GM21825 (cell line): ENCODE data around the gene HRK.

Experiments used
- ATAC-seq: cut with Tn5 transposase; IDR thresholded peaks from one replicate; pipeline ENCODE4 v1.9.1; 2021; ENCODE audit warnings: mild to moderate bottlenecking, moderate library complexity; ENCODE audit not compliant: unreplicated experiment

HRK gene

DNA sequence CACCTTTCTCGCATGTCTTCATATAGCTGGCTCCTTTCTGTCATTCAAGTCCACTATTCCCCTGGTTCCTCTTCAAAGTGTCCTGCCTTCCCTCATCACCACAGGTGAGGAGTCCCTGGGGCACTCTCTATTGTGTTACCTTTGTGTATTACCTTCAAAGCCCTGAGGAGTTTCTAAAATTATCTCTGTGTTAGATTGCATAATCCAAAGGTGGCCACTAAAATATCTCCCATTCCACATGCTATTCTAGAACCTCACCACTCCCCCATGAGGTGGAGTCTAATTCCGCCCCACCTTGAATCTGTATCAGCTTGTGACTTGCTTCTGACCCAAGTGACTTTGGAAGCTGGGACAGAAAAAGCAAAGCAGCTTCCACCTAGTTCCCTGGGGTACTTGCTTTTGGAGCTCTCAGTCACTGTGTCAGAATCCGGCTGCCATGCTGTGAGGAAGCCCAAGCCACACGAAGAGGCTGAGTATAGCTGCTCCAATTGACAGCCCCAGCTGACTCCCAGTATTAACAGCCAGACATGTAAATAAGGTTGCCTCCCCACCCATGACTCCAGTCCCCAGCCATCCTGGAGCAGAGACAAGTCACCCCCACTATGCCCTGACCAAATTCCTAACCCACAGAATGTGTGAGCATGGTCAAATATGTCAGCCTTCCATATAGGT lies 6.8 kb downstream of the HRK start:
- no peak for ATAC-seq

DNA sequence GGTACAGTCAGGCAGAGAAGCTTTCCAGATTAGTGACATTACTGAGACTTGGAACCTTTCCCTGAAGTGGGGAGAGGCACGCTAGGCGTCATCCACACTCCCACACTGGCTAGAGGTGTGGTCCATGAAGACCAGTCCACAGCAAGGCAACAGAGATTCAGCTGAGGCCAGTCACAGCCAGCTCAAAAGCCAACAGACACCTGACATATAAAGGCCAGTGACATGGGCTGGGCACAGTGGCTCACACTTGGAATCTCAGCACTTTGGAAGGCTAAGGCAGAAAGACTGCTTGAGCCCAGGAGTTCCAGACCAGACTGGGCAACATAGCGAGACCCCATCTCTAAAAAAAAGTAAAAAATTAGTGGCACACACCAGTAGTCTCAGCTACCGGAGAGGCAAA lies 10.9 kb downstream of the HRK start:
- no peak for ATAC-seq

- no peak for ATAC-seq
Measured at GRCh38 chr12:116867523-116867922, 13.7 kb downstream of the HRK start.

GRCh38 chr12:116864371-116865160 lies 16.7 kb downstream of the HRK start:
- no peak for ATAC-seq

DNA sequence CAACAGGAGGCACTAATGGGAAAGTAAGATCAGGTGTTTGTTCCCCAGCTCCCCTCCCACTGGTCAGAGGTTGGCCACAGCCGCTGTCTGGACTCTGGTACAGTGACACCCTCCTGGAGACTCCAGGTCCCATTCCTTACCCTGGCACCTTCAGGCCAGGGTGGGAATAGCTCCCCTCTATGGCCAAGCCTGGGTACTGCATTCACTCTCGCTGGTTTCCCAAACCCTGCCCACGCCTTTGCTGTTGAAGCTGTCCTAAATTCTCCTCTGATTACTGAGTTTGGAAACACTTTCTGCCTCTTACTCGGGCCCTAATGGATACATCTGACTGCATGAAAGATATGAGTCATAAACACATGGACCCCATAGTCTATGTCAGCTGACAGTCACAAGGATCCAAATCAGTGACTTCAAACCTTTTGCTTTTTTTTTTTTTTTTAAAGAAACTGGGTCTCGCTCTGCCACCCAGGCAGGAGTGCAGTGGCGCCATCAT lies 17.9 kb downstream of the HRK start:
- no peak for ATAC-seq

- no peak for ATAC-seq
Measured at GRCh38 chr12:116862167-116862566, 19.1 kb downstream of the HRK start.

GRCh38 chr12:116861320-116861719 lies 19.9 kb downstream of the HRK start:
- ATAC-seq, result peak; percentile 87

- ATAC-seq, result no peak
Measured at GRCh38 chr12:116860263-116860662, 21.0 kb downstream of the HRK start.

DNA sequence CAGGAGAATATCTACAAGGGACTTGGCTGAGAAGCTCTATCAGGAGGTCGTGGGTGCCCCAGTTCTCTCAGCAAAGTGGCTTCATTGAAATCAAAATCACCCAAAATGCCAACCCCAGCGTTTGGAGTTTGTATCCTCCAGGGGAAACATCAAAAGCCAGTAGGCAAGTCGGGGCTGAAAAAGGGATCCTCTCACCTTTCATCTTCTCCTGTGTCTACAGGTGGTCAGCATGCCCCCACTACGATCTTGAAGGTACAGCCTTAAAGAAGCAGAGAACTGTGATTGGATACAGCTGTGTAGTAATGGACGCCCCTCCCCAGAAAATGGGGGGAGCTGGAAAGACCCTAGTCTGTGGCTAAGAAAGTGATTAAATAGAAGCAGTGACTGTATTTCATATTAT lies 22.2 kb downstream of the HRK start:
- ATAC-seq, result no peak

DNA sequence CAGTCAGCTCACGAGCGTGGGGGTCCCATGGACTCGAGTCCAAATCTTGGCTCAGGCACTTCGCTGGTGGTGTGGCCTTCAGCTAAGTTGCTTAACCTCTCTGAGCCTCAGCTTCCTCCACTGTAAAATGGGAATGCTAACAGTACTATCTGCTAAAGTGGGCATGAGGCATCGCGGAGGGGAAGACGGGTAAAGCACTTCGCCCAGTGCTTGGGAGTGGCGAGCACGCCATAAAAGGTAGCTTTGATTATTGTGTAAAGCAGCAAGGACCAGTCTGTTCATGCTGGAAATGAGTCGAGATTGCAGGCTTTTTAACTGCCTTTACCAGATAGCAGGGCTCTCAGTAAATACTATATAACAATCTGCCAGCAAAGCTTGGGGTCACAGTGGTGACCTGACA lies 24.5 kb downstream of the HRK start:
- ATAC-seq, result no peak

DNA sequence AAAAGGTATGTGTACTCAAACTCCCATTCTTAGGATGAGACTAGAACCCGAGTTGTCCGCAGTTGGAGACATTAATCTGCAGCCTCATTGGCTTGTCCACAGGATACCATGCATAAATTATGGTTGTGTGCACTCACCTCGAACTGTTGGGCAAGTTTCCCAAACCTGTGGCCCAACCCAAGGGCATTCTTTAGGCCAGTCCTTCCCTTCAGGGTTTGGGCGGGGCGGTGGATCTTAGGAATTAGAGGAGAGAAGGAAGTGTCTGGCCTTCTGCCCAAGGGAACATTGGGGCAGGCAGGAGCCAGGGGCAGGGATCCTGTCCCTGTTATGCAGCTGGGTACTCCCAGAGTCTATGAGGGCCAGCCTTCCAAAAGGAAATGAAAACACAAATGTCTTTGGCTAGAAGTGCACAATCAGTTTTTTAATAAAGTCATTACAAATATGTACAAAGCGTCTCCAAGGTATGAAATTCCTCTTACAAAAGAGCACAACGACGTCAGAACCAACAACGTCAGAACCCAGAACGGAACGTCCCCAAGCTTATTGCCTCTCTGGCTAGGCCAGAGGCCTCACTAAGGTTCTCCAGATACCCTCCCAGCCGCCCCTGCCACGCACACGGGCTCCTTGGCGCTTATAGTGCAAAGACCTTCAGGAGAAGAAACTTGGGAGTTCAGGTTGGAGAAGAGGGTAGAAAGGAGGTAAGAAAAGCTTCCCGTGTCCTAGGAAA lies 25.3 kb downstream of the HRK start:
- no peak for ATAC-seq

GRCh38 chr12:116853507-116853906 lies 27.7 kb downstream of the HRK start:
- no peak for ATAC-seq

DNA sequence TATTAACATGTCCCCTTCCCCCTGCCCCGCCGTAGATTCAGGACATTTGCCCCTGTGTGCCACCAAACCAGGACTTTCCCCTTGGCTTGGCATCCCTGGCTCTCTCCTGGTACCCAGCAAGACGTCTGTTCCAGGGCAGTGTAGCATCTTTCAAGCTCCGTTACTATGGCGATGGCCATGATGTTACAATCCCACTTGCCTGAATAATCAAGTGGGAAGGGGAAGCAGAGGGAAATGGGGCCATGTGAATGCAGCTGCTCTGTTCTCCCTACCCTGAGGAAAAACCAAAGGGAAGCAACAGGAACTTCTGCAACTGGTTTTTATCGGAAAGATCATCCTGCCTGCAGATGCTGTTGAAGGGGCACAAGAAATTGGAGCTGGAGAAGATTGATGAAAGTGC lies 28.9 kb downstream of the HRK start:
- ATAC-seq, result no peak

DNA sequence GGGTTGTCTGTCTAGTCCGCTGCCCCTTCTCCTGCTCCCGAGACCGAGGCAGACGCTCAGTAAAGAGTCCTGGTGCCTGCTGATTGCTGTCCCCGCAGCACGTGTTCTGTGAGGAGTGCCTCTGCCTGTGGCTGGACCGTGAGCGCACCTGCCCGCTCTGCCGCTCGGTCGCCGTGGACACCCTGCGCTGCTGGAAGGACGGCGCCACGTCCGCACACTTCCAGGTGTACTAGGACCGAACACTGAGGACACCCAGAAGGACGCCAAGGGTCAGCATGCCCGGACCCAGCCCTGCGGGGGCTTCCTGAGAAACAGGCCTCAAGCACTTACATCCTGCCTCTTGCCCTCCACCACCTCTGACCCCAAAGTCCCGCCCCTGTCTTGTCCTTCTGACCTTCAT lies 32.0 kb downstream of the HRK start:
- ATAC-seq, result no peak

DNA sequence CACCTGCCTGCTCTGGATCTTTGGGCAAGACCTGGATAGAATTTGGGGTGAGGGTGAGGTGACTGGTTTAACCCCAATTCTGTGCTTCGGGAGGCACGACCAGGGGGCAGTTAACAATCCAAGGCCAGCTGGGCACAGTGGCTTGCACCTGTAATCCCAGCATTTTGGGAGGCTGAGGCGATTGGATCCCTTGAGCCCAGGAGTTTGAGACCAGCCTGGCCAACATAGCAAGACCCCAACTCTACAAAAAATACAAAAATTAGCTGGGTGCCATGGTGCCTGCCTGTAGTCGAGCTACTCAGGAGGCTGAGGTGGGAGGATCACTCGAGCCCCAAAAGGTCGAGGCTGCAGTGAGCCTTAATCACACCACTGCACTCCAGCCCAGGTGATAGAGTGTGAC lies 38.2 kb downstream of the HRK start:
- no peak for ATAC-seq

GRCh38 chr12:116839287-116839830 lies 41.9 kb downstream of the HRK start:
- ATAC-seq, result no peak

- no peak for ATAC-seq
Measured at GRCh38 chr12:116838365-116838764, 42.9 kb downstream of the HRK start.

GRCh38 chr12:116837097-116837496 lies 44.1 kb downstream of the HRK start:
- ATAC-seq, result no peak

- ATAC-seq, result no peak
Measured at GRCh38 chr12:116835484-116835883, 45.8 kb downstream of the HRK start.

- no peak for ATAC-seq
Measured at GRCh38 chr12:116833474-116833873, 47.8 kb downstream of the HRK start.

- no peak for ATAC-seq
Measured at GRCh38 chr12:116832353-116832752, 48.9 kb downstream of the HRK start.
